ENCODE results near the gene RBSN.

DNA sequence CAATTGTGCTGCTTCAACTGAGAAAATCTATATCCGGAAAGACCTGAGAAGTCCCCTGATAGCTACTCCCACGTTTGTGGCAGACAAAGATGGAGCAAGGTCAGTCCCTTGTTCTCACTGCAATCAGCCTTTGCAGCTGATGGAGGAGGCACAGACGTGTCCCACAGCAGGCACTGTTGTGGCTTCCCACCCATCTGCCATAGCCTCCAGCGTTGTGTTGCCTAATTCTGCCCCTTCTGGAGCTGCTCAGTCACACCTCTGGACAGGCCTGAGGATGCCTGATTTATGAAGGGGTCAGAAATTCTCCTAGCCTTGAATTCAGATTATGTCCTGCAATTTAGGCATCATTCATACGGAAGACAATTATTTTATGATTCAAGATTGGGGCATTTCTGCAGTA lies 75.7 kb downstream of the RBSN start:
- TF ChIP-seq, protein P1, sequence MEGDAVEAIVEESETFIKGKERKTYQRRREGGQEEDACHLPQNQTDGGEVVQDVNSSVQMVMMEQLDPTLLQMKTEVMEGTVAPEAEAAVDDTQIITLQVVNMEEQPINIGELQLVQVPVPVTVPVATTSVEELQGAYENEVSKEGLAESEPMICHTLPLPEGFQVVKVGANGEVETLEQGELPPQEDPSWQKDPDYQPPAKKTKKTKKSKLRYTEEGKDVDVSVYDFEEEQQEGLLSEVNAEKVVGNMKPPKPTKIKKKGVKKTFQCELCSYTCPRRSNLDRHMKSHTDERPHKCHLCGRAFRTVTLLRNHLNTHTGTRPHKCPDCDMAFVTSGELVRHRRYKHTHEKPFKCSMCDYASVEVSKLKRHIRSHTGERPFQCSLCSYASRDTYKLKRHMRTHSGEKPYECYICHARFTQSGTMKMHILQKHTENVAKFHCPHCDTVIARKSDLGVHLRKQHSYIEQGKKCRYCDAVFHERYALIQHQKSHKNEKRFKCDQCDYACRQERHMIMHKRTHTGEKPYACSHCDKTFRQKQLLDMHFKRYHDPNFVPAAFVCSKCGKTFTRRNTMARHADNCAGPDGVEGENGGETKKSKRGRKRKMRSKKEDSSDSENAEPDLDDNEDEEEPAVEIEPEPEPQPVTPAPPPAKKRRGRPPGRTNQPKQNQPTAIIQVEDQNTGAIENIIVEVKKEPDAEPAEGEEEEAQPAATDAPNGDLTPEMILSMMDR (IDR thresholded peaks at IDR 0.05), result no peak
- TF ChIP-seq EZH2 (IDR thresholded peaks at IDR 0.05), result no peak
- TF ChIP-seq EZH2phosphoT487 (IDR thresholded peaks at IDR 0.05), result no peak
